H1 (cell line): ENCODE measurements around the gene RIPK4. TPM values are rescaled to one million over a fixed set of nuclear protein-coding genes. Genes with fewer than 3 reads are reported as not detected.

Experiments
- ASH2L ChIP-seq: fragments of 200-600, 300-600 bp; sonication (generic); IDR thresholded peaks from one replicate; pipeline ENCODE4 v1.7.1; 2017; ENCODE audit warnings: low read length
- MAFK ChIP-seq: IDR thresholded peaks from 2 replicates; pipeline ENCODE4 v1.6.1; 2012; ENCODE audit warnings: low read depth, mild to moderate bottlenecking, improper control_type of control experiment, low read length
- SIN3A ChIP-seq, 2 experiments: IDR thresholded peaks in 1 of 2; conservative IDR thresholded peaks in 1 of 2; 2 replicates each; pipeline ENCODE4 v1.6.1; 2011 to 2012; ENCODE audit warnings: low read length in 2 of 2, improper control_type of control experiment in 1 of 2, low read depth in 1 of 2, mild to moderate bottlenecking in 1 of 2
- TAF7 ChIP-seq: optimal IDR thresholded peaks from 2 replicates; pipeline ENCODE3; 2011; ENCODE audit warnings: low read depth, mild to moderate bottlenecking, inconsistent platforms, low read length, moderate library complexity, borderline replicate concordance
- polyA plus RNA-seq, 7 experiments: library from polyadenylated mRNA; depleted of rRNA in 3 of 7; stranded (reverse) in 5 of 7; unstranded in 2 of 7; fragments of >200 nt in 5 of 7; fragments of 200-250 nt in 2 of 7; gene quantifications; 1 replicate in 5 of 7; 2 replicates in 1 of 7; 4 replicates in 1 of 7; pipeline versions ENCODE4 v1.2.1 to v1.2.3, GENCODE V29; 2011 to 2013; ENCODE audit warnings: missing spikeins in 2 of 7, mixed read lengths in 2 of 7
- total RNA-seq: library from RNA; stranded (reverse); fragmentation: NEBNext Ultra II Directional; extraction: Animal tissue kit (Norgen Biotek cat#: 25700); gene quantifications from 2 replicates; pipeline ENCODE4 v1.2.1, GENCODE V29; 2021

RIPK4 gene
- total and polyA plus RNA-seq, 2 of the 8 experiments (the other 6 are each of a cell fraction or from before 2014, with no cell fraction given), result 2.7 to 5.6 TPM

DNA sequence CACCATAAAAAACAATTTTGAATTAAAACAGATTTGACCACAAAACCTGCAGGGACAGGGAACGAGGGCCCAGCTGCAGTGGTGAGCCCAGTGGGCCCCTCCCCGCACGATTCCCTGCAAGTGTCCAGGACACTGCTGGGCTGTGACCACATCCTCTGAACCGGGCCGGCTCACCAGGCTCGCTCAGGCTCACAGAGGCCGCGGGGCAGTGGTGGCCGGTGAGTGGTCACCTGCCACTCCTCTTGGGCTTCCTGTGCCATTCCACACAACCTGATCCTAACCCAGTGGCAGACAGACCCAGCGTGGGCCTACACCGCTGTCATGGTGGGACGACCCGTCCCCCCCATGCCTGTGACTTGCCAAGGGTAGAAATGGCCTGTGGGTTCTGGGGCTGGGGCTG lies 36.5 kb upstream of the RIPK4 start (continued):
- TF ChIP-seq TAF7 (no peak), ASH2L (no peak), MAFK (no peak), SIN3A (conservative IDR thresholded peaks at IDR 0.05 in 1 of 2, IDR thresholded peaks at IDR 0.05 in 1 of 2; ENCODE audit: low read depth in 1 of 2, low read length in 2 of 2) (no peak)
- TF ChIP-seq, all 59 proteins: peak for 0
